HG03521 (cell line): ENCODE data around the gene PNPLA7.
"Not testable (repeated sequence)": the region's sequence is repeated elsewhere in the genome, so short reads cannot be mapped to it uniquely, and the experiment has no call there.

ENCODE experiments used
- ATAC-seq: cut with Tn5 transposase; IDR thresholded peaks from one replicate; pipeline ENCODE4 v1.9.1; 2021; ENCODE audit warnings: mild to moderate bottlenecking, moderate library complexity; ENCODE audit not compliant: unreplicated experiment

The PNPLA7 gene

DNA sequence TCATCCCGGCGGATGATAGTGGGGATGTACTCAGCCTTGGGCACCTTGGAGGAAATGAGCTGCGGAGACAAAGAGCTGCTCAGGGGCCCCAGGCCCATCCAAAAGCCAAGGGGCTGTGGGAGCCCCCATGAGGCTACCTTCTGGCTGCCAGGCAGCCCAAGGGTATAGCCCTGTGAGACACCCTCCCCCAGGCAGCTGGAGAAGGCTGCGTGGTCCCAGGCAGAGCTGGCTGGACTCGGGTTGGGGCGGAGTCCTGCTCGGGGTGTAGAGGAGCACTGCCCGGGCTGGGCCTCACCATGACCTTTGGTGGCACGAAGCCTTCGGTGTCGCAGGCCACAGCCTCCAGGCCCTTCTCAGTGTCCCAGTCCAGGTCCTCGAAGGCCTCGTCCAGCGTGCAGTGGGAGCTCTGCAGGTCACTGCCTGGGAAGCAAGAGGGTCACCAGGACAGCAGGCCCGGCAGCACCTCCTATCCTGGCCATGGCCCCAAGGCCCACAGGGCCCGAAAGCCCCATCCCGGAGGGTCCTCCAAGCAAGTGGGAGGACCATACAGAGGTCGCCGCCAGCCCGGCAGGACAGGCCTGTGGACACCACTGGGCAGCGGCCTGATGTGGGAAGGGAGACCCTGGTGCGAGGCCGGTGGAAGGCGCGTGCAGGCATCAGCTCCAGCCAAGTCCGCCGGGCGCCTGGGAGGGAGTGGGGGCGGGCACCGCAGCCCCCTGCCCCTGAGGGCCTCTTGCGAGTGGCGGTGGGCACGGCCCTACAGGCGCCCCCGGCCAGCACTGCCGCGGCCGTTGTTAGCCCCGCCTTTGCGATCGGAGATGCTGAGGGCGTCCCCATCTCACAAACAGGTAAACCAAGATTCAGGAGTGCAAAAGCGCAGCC, 97.2 kb downstream of the PNPLA7 start:
- no peak for ATAC-seq

- ATAC-seq, result no peak
Measured at GRCh38 chr9:137452006-137452760, 98.0 kb downstream of the PNPLA7 start.

- not testable (repeated sequence) for ATAC-seq
Measured at GRCh38 chr9:137451264-137452005, 98.8 kb downstream of the PNPLA7 start.

- ATAC-seq, result not testable (repeated sequence)
Measured at GRCh38 chr9:137450539-137451222, 99.5 kb downstream of the PNPLA7 start.

DNA sequence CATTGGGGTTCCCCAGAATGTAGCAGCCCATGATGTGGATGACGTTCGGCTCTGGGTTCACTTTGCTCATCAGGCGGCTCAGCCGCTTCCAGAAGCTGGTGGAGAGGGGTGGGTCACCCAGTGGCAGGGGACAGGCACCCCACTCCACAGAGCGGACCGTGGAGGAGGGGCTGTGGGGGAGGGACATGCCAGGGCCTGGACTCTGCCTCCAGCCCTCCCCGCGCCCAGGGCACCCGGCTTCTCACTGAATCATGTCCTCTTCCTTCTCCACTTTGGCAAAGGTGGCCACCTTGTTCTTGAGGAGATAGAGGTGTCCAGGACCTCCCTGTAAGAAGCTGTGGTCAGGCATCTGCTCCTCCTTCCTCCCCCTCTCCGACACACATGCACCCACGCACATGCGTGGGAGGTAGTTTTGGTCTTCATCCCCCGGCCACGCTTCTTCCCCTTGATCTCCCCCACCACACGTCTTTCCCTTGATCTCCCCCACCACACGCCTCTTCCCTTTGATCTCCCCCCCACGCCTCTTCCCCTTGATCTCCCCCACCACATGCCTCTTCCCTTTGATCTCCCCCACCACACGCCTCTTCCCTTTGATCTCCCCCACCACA, 100.2 kb downstream of the PNPLA7 start:
- ATAC-seq, result no peak

DNA sequence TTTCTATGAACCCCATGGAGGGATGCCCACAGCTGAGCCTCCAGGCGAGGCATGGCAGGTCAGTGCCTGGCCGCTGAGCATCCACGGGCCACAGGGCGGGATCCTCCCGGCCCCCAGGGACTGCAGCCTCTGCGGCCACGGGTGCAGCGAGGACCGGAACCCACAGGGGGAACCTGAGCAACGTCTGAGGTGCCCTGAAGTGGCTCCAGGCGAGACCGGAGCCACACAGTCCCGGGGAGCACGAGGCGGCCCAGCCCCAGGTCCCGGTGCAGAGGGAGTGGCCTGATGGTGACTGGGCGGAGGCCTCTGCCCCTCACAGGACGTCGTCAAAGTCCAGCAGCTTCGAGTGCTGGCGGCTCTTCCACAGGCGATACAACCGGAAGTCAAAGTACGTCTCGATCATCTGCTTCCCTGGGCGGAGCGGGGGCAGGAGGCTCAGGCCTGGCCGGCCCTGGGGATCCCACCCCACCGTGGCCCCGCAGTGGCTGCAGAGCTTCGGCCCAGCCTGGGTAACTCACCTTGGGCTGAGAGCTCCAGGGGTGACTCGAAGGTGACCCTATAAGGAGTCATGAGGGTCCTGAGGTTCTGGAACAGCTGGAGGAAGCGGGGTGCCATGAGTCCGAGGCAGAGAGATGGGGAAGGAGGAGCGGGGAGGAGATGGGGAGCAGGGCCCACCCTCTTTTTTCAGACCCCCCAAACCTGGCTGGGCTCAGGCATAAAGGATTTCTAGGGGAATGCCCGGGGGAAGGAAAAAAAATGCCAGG, 100.9 kb downstream of the PNPLA7 start:
- no peak for ATAC-seq

- no peak for ATAC-seq
Measured at GRCh38 chr9:137448602-137448962, 101.6 kb downstream of the PNPLA7 start.

DNA sequence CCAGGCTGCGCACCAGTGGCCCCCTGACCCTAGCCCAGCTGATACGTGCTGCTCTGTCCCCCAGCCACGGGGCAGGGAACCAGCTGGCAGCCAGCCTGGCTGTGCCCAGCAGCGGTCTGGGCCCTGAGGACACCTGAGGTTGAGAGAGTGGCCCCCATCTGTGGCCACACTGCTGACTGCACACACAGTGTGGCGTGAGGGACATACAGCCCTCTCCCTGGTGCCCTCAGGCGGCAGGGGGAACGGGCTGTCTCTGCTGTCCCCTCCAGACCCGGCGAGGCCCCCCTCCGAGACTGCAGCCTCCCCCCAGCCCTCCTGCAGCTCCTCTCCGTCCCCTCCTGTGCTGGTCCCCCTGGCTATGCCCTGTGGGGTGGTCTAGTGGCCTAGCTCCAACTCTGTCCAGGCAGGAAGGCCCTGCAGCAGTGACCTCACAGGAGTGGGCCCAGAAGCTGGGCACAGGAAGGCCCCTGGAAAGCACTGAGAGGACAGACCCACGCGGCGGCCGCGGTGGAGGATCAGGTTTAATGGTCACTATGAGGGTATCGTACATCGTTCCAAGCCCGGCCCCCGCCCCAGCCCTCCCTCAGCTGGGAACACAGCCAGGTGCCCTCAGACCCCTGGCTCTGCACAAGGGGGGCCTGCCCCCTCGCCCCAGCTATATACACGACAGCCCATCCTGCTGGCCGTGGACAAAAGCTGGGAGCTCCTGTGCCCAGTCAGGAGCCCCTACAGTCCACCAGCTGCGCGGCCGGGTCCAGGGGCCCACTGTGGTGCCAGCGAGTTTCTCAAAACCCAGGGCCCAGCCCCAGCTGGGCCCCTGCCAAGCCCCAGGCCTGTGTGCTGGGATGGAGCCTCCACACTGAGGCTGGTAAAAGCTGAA, 102.2 kb downstream of the PNPLA7 start:
- ATAC-seq, result no peak

- ATAC-seq, result no peak
Measured at GRCh38 chr9:137446851-137447471, 103.2 kb downstream of the PNPLA7 start.

DNA sequence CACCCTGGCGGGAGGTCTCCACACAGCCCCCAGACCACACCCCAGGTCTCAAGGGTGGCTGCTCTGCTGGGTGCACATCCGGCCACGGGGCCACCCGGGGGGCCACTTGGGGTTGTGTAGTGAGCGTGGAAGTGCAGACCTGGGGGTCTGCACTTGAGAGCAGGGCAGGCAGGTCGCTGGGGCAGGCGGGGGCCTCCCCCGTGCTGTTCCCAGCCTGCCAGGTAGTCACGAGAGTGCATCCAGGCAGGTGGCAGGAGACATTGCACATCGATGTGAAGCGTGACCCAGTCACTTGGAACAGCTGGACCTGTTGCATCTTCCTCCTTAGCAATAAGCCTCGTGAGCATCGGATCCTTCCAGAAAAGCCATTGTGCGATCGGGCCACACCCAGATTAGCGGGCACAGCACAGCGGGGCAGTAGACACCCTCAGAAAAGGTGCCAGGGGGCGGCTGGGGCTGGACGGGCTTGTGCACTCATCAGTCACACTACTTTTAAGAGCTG, 104.2 kb downstream of the PNPLA7 start:
- no peak for ATAC-seq

DNA sequence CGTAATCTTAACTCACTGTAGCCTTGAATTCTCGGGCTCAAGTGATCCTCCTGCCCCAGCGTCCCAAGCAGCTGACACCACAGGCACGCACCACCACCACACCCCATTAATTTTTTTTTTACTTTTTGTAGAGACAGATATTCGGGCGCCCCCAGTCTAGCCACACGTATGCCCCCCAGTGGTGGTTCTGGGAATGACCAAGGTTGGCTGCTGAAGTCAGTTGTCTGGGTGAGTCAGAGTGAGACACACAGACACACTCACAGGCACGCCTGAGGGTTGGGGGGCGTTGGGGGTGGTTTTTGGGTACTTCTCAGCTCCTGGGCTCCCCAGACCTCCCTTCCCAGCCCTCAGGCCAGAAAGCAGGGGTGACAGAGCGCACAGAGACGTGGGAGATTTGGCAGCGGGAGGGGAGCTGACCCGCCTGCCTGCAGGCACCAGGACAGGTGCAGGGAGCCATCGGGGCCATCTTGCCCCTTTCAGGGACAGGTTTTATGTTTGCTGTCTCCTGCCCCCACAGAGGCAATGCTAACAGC, 104.9 kb downstream of the PNPLA7 start:
- ATAC-seq, result peak; percentile 57

- no peak for ATAC-seq
Measured at GRCh38 chr9:137444106-137444790, 106.0 kb downstream of the PNPLA7 start.

DNA sequence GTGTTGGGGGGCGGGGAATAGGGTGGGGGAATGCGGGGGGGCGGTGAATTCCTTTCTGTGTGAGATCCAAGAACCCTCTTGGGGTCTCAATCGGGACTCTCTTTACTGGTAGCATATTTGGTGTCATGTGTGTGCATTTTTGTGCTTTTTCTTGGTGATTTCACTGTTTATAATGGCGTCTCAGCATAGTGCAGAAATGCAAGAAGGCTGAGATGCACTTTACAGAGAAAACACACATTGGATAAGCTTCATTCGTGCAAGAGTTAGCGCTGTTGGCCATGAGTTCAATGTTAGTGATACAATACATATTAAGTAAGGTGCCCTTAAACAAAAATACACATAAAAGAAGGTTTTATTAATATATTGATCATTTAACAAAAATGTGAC, 108.3 kb downstream of the PNPLA7 start:
- no peak for ATAC-seq

GRCh38 chr9:137441289-137441934, 108.8 kb downstream of the PNPLA7 start, which contains the start of gene ENTPD8:
ENTPD8 (minus strand) TSS chr9:137441357; CDS start chr9:137438285, 3,072 bp downstream.
- no peak for ATAC-seq

GRCh38 chr9:137439158-137439714, 111.0 kb downstream of the PNPLA7 start:
- ATAC-seq, result no peak

- ATAC-seq, result no peak
Measured at GRCh38 chr9:137438591-137439157, 111.5 kb downstream of the PNPLA7 start.
